GM18909 (cell line): ENCODE results near the gene SPC25.

Source experiments
- ATAC-seq: cut with Tn5 transposase; IDR thresholded peaks from one replicate; pipeline ENCODE4 v1.9.1; 2021; ENCODE audit warnings: mild to moderate bottlenecking; ENCODE audit not compliant: unreplicated experiment, poor library complexity

The SPC25 gene

DNA sequence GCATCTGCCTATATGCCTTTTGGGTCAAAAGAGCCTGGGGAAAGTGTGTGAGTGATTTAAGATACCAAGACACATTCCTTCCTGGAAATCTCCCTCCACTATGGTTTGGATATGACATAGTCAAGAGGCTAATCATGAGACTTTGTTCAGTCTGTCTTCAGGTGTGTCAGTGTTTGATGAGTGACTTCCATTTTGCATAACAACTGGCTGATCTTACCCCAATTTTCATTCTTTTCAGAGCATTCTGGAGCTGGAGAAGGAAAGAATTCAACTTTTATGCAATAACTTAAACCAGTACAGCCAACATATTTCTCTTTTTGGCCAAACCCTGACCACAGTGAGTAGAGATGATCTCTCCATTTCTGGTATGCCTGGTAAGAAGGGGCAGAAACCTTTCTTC lies 39.4 kb downstream of the SPC25 start:
- ATAC-seq = no peak

- ATAC-seq = peak; percentile 73
These were observed 40.6 kb downstream of the SPC25 start for GRCh38 chr2:168849610-168850009.

GRCh38 chr2:168848225-168848624 lies 42.0 kb downstream of the SPC25 start:
- ATAC-seq = no peak

DNA sequence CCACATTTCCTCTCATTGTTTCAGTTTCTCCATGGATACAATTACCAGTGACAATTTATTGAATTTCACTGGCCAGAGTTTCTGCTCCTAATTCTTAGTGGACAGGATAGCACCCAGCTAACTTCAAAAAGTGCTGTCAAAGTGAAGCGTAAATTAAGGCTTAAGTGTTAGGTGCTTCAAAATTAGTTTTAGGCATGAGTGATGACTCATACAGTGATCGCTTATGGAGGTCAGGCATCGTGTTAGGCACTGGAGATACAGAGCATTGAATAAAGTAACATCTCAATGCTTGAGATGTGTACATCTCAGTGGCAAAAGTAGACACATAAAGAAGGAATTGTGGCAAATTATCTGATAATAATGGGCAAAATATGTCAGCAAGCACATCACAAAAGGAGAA lies 47.0 kb downstream of the SPC25 start:
- no peak for ATAC-seq

GRCh38 chr2:168841445-168841844 lies 48.8 kb downstream of the SPC25 start:
- no peak for ATAC-seq

- ATAC-seq = no peak
These were observed 54.3 kb downstream of the SPC25 start for GRCh38 chr2:168835969-168836368.

DNA sequence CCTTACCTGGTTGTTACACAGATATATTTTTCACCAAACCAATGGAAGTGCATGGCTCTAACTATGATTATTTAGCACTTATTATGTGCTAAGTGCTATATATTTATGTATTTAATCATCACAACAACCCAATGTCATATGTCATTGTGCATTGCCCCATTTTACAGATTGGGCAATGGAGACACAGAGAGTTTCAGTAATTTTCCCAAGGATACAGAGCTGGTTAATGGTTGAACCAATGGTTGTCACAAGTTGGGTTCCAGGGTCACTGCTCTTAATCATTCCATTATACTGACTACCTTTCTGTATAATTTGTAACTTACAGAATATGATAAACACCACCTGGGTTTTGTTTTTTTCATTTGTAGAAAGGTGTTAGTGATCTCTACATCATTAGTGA lies 58.6 kb downstream of the SPC25 start:
- no peak for ATAC-seq

DNA sequence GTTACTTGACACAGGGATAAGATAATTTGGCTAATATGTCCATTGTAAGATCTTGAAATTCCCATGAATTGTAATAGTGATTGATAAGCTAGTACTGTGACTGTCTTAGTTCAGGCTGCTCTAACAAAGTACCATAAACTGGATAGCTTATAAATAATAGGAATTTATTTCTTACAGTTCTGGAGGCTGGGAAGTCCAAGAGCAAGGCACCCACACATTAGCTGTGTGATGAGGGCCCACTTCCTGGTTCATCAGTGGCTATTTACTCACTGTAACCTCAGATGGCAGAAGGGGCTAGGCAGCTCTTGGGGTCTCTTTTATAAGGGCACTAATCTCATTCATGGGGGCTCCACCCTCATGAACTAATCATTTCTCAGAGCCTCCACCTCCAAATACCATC lies 59.3 kb downstream of the SPC25 start:
- no peak for ATAC-seq

GRCh38 chr2:168825126-168825525 lies 65.1 kb downstream of the SPC25 start:
- ATAC-seq = no peak

GRCh38 chr2:168821992-168822391 lies 68.2 kb downstream of the SPC25 start:
- no peak for ATAC-seq

DNA sequence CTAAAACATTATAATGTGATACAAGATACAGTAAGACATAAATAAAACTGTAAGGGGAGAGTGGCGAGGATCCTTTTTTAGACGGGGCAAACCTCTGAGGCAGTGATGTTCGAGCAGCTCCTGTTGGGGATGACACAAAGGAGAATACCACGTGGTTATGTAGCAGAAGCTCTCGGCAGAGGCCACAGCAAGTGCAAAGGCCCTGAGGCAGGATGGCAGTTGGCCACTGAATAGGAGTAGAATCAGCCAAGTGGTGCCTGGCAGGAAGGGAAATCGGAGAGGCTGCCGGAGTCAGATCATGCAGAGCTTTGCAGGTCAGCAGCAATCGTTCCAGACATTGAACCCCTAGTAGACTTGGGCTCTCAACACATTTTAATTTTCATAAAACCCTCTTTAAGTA lies 68.7 kb downstream of the SPC25 start:
- no peak for ATAC-seq
